Stimulated activated CD4-positive, alpha-beta T cell treated with anti-CD3 and anti-CD28 coated beads, Interleukin-1b, Interleukin-23, amount 100 ng/mL, for 1 hour (primary cell): ENCODE data around the gene MLLT3.

Source experiments
- DNase-seq, 2 donors: peaks; one replicate each; pipeline ENCODE4 v3.0.0-alpha.2; 2020; ENCODE audit warnings: low read depth in 2 of 2

The MLLT3 gene

DNA sequence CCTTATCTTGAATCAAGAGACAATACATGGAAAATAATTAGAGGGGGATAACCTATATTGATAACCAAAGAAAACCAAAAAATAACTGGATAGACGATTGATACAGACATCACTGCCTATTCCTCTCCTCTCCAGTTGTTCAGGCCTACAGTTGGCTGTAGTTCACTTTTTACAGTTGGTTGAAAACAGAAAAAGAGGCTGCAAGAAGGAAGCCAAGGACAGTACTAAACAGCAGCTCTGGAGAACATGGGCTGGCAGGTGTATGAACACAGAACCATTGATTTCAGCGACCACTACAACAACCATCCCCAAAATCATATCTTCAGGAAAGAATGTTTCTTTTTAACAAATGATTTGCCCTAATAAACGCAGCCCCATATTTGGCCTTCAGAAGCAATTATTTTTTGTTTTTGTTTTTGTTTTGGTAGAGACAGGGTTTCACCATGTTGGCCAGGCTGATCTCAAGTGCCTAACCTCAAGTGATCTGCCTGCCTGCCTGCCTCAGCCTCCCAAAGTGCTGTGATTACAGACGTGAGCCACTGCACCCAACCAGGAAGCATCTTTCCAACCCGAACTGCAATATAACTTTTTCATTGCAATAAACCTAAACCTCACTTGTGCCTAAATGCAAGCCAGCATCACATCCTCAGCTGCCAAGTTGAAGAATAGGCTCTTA is 64.3 kb downstream of the MLLT3 start:
- no peak for DNase-seq

DNA sequence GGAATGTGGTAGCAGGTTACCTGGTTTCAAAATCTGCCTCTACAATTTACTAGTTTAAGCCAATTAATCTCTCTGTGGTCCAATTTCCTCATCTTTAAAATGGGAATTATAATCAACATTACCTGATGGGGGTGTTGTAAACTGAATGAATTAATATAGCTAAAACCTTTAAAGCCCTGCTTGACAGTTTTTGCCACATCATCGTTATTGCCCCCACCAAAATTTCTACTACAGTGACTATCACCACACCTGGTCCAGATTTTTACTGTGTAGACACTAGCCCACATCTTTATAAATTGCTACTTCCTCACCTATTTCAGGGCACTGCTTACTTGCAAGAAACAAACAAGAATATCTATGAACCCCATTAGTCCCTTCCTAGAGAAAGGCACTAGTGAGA is 65.0 kb downstream of the MLLT3 start:
- no peak for DNase-seq

DNA sequence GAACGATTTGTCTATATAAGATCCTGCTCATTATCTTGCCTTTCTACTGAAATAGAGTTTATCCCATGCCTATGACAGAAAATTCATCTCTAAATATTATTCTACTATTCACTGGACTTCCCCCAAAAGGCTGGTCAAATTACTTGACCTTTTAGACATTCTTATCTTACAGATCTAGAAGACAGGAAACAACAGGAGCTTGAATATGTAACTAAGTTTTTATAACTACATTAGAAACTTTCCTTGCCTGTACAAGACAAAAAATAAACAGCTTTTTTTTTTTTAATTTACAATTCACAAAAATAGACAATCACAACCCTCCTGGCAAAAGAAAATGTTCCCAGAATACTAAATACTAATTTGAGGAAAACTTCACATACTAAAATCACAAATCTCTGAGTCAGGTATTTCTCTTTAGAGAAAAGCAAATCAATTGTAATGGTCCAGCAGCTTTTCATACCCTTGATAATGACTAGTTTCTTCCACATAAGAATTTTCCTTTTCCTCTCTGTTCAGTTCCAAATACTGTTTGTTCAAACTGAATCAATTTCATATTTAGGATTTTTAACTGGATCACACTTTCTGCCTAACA is 68.6 kb downstream of the MLLT3 start:
- no peak for DNase-seq

DNA sequence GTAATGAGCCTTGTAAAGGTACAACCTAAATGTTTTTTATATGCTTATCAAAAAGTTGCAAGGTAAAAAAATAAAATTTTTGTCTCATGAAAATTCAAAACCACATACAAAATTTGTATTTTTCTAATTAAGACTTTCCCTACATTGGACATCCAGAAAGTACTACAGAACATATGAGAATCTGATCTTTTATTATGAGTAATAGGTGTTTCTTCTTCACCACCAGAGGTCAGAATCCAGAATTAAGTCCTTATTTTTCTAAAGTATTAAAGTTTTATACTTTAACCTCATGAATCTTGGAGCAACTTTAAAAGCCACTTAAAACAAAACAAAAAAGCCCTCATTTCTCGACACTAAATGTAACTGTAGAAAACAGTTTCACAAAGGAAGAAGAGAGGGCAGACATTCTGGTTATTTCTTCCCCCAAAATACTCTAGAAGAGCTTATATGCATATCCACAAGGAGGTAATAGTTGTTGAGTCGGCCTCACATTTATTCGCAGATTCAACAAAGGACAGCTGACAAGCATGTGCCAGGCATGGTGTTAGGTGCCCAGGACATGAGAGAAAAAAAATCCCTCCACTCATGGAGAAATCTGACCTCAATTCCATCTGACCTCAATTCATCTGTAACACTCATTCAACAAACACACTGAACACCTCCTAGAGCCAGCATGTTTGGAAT is 69.3 kb downstream of the MLLT3 start:
- no peak for DNase-seq

DNA sequence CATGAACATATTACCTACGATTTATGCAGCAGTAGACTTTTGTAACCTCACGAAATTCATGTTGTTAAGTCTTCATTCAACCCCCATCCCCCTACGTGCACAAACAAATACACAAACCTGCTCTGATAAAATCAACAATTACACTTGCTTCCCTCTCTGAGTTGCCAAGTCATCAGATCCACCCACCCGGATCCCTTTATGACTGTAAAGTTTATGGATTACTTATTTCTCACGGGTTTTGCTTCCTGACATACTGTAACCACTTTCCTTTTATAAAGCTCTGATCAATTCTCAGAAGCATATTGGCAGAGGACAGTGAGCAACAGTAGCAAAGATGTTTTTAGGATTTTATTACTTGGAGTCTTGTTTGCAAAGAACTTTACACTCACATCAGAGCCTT is 70.5 kb downstream of the MLLT3 start:
- DNase-seq: no peak

DNA sequence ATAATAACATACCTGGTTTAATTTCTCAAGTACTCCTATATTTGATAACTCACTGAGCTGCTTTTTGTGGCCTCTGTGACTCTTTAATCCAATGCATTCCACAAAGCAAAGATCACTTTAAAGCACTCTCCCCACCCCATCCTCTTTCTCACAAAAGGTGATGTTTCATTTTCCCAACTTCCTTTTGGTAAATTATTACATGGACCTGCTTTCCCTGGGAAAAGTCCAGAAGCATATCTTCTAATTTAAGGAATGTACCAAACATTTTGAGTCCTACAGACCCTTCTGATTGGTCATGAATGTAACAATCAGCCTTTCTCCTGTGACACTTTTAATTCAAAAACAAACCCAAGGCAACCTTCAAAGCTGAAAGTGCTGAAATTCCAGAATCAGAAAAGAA is 71.1 kb downstream of the MLLT3 start:
- no peak for DNase-seq

DNA sequence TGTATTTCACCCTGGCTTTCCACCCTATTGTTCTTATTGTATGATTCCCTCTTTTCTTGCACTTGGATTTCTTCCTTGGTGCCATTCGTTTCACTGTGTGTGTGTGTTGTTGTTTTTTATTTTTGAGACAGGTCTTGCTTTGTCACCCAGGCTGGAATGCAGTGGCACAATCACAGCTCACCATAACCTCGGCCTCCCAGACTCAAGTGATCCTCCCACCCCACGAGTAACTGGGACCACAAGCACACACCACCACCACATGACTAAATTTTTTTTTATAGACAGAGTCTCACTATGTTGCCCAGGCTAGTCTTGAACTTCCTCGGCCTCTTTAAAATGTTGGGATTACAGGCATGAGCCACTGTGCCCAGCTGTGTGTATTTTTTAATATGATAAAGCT is 72.0 kb downstream of the MLLT3 start:
- DNase-seq: no peak

DNA sequence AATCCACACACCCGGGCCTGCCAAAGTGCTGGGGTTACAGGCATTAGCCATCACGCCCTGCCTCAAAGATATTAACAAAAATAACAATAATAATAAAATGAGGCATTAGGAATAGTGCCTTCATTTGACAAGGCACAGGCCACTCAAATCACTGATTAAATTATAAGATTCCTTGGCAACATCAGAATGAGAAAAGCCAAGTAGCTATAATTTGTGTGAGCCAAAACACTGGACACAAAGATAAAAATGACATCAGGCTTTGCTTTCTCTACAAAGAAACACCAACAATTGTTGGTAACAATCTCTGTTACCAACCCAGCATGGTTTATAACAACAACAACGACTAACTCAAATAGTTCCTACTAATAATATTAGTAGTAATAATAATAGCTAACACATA is 73.2 kb downstream of the MLLT3 start:
- no peak for DNase-seq

DNA sequence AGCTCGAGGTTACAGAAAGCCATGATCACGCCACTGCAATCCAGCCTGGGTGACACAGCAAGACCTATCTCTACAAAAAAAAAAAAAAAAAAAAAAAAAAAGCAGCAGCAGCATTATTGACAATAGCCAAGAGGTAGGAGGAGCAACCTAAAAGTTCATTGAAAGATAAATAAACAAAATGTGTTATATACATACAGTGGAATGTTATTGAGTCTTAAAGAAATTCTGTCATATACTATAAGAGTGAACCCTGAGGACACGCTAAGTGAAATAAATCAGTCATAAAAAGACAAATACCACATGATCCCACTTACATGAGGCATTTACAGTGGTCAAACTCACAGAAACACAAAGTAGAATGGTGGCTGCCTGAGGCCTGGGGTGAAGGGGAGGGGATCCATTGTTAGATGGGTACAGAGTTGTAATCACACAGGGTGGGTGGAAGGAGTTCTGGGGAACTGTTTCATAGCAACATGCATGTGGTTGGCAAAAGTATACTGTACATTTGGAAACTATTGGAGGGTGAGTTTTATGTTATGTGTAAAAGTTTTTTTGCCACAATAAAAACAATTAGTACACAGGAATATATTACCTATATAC is 77.2 kb downstream of the MLLT3 start:
- no peak for DNase-seq

DNA sequence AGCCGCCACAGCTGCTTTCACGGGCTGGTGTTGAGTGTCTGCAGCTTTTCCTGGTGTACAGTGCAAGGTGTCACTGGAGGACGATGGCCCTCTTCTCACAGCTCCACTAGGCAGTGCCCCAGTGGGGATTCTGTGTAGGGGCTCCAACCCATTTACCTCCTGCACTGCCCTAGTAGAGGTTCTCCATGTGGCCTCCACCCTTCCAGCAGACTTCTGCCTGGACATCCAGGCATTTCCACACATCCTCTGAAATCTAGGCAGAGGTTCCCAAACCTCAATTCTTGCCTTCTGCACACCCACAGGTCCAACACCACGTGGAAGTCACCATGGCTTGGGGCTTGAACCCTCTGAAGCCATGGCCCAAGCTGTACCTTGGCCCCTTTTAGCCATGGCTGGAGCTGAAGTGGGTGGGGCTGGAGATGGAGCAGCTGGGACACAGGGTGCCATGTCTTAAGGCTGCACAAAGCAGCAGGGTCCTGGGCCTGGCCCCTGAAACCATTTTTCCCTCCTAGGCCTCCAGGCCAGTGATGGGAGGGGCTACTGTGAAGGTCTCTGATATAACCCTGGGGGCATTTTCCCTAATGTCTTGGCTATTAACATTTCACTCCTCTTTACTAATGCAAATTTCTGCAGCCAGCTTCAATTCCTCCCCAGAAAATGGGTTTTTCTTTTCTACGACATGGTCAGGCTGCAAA is 82.0 kb downstream of the MLLT3 start:
- no peak for DNase-seq

DNA sequence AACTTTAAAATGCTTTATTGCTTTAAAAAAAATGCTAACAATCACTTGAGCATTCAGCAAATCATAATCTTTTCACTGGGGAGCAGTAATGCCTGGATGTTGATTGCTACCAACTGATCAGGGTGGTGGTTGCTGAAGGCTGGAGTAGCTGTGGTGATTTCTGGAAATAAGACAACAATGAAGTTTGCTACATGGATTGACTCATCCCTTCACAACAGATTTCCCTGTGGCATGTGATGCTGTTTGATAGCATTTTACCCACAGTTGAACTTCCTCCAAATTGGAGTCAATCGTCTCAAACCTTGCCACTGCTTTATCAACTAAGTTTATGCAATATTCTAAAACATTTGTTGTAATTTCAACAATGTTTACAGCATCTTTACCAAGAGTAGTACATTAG is 83.3 kb downstream of the MLLT3 start:
- no peak for DNase-seq

DNA sequence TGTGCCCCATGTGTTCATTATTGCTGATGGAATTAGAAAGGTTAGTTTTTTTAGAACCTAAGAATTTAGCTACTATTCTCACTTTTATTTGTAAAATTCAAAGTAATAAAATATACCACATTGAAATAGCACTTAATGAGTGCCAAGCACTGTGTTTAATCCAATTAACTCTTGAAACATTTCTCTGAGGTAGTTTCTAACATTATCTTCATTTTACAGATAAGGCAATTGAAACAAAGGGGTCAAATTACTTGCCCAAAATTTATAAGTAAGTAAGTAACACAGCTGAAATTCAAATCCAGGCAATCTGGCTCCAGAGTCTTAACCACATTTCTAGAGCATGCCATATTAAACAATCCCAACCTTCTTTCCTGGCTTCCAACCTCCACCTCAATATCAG is 84.2 kb downstream of the MLLT3 start:
- DNase-seq: no peak

DNA sequence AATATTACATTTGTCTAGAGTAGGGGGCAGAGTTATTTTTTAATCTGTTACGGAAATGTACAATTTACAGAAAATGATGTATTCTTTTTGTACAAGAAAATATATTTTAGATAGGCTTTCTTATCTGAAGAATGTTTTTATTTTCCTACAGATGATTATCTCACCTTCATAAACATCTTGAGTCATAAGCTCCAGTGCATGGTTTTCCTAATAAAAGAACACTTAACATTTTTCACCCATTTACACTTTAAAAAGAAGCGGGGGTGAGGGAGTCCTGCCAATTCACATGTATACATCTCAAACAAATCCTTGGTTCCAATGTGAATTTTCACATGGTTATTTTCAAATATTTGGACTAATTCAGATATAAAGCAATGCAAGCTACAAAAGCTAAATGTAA is 85.0 kb downstream of the MLLT3 start:
- DNase-seq: no peak

DNA sequence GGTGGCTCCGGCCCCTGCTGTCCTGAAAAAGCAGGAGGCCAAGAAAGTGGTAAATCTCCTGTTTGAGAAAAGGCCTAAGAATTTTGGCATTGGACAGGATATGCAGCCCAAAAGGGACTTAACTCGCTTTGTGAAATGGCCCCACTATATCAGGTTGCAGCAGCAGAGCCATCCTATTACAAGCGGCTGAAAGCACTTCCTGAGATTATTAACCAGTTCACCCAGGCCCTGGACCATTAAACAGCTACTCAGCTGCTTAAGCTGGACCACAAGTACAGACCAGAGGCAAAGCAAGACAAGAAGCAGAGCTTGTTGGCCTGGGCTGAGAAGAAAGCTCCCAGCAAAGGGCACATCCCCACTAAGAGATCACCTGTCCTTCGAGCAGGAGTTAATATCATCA is 89.7 kb downstream of the MLLT3 start:
- DNase-seq: no peak

DNA sequence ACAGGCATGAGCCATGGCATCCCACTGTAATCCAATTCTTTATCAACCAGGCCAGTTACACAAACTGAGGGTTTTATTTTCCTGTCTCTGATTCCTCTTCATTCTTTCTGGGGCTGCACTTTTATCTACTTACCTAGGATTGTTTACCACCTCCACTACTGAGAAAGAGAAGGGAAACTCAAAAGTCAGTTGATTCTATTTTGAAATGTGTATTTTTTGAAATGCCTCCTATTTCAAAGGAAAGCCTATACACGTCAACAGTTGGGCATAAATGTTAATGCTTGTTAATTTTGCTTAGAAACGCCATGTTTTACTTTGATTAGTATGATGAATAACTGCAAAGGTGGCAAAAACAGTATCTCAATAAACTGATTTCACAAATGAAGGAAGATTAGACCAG is 92.5 kb downstream of the MLLT3 start:
- DNase-seq: no peak

DNA sequence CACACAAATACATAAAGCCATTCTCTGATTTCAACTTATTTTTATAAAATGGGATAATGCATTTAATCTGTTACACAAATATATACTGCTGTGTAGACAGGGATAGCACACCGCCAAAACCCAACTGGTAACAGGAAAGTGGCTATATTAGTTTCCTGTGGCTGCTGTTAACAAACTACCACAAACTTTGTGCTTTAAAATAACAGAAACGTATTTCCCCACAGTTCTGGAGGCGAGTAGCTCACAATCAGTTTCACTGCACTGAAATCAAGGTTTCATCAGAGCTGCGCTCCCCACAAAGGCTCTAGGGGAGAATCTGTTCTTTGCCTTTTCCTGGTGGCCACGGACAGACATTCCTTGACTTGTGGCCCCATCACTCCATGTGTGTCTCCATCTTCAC is 94.0 kb downstream of the MLLT3 start:
- no peak for DNase-seq

DNA sequence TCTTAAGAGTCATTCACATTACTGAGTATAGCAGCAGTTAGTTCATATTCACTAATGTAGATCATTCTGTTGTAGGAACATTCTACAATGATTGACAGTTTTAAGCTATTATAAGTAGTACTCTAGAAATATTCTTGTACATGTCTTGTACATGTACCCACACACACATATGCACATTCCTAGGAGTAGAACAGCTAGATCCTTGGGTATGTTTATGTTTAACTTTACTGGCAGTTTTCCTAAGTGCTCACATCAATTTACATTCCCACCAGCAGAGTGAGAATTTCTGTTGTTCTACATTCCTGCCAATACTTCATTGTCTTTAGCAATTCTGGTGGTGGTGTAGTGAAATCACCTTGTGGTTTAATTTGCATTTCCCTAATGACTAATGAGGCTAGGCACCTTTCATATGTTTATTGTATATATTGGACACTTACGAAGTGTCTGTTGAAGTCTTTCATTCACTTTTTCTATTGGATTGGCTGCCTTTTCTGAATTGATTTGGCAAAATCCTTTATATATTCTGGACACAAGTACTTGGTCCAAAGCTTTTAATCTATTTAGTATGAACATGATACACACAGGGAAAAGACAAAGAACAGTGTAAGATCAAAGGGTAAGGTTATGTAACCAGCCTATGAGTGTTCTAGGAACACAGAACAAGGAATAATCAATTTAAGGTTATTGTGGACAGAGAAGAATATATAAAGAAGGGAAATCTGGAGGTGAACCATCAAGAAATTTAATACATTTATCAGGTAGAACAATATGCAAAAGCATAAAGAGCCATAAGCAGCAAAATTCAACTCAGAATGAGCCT is 95.6 kb downstream of the MLLT3 start:
- DNase-seq: no peak

DNA sequence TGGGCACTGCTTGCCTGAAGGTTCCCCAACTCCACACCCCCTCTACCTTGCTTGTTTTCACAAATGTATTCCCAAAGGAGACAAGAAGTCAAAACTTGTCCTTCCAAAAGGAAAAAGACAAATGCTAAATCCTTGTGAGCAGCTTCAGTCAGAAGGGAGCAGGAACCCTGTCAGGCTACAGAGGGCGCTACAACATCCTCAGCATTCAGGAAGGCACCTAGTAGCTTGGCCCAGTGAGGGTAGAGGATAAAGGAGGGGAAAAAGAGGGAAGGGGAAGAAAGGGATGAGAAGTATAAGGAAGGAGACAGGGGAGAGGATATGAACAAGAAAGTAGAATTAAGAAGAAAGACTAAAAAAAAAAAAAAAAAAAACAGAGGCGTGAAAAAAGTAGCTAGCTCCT is 97.5 kb downstream of the MLLT3 start:
- no peak for DNase-seq

DNA sequence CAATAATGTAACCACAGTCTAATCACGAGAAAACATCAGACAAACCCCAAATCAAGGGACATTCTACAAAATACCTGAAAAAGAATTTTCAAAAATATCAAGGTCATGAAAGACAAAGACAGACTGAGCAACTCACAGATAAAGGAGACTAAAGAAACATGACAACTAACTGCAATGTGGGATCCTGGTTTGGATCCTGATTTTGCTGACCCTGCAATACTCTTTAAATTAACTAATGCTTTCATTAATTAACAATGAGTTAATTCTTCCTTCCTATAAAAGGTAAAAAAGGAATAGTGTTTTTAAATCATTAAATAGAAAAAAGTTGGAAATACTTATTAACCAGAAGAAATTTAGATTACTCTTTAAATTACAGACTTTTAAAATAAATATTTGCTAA is 103.6 kb downstream of the MLLT3 start:
- DNase-seq: no peak

DNA sequence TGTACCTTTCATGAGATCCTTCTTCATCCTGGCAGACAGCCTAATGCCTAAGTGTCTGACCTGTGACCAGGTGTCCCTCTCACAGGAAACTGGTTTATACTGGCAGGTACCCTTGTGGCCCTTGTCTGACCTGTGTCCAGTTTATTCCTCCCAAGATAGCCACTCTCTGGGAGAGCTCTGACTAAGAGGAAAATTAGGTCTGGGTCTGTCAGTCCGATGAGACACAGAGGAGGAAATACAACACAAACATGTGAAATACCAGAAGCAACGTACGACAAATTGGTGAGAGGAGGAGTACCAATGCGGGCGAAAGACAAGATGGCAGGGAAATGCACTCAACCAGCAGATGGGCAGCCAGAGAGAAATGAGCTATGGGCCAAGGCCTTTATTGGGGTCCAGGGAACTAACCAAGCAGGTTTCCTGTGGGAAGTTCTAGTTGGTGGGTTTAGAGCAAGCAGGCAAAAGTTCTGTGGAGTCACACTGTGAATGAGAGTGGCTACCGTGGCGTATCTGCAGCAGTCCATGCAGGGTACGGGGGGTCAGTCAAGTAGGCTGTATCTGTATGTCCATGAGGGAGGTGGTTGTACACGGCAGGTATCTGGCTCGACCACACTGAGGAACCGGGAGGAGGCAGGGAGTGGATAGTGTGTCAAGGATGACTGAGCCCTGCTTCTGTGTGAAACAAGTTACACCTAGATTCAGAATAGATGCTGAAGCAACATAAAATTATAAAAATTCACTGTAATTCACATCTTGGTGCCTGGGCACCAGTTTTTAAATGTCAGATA is 109.0 kb downstream of the MLLT3 start:
- no peak for DNase-seq

DNA sequence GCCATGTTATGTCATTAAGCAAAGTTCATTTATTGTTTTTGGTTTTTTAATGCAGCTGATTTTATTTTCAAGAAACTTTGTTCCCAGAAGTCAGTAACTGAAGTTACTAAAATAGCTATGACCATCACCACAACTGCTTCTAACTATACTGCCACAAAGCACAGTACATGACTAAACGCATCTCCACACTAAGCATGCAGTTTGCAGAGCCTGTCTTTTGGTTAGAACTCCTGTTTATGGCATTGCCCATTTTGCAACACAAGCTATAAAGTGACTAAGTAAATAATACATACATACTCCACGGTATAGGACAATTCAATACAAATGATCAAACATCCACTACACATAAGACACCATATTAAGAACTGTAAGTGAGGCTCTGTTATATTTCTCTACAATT is 109.7 kb downstream of the MLLT3 start:
- DNase-seq: no peak
